ENCODE results near the gene VKORC1.
"Not testable (repeated sequence)": the region's sequence is repeated elsewhere in the genome, so short reads cannot be mapped to it uniquely, and the experiment has no call there.

DNA sequence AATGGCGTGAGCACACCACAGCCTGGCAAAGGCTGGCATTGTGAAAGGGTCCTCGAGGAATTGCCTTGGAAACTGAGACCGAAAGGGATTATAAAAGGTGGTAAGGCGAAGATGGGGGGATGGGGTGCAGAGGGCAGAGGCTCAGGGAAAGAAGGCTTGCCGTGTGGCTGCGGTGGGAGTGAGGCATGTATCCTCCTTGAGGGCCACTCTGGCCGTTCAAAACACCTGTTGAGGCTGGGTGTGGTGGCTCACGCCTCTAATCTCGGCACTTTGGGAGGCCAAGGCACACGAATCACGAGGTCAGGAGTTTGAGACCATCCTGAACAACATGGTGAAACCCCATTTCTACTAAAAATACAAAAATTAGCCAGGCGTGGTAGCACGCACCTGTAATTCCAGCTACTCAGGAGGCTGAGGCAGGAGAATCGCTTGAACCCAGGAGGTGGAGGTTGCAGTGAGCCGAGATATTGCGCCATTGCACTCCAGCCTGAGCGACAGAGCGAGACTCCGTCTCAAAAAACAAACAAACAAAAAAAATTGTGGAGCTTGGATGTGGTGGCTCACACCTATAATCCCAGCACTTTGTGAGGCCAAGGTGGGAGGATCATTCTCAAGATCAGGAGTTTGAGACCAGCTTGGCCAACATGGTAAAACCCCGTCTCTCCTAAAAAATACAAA lies 42.4 kb upstream of the VKORC1 start:
- TF ChIP-seq, protein P1, sequence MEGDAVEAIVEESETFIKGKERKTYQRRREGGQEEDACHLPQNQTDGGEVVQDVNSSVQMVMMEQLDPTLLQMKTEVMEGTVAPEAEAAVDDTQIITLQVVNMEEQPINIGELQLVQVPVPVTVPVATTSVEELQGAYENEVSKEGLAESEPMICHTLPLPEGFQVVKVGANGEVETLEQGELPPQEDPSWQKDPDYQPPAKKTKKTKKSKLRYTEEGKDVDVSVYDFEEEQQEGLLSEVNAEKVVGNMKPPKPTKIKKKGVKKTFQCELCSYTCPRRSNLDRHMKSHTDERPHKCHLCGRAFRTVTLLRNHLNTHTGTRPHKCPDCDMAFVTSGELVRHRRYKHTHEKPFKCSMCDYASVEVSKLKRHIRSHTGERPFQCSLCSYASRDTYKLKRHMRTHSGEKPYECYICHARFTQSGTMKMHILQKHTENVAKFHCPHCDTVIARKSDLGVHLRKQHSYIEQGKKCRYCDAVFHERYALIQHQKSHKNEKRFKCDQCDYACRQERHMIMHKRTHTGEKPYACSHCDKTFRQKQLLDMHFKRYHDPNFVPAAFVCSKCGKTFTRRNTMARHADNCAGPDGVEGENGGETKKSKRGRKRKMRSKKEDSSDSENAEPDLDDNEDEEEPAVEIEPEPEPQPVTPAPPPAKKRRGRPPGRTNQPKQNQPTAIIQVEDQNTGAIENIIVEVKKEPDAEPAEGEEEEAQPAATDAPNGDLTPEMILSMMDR (IDR thresholded peaks at IDR 0.05): not testable (repeated sequence)
- not testable (repeated sequence) for TF ChIP-seq POLR2A (IDR thresholded peaks at IDR 0.05)

All from lower leg skin (tissue), 3 donors.